Kidney (tissue), 14 donors: Measurements from ENCODE around the gene ULBP2. TPM values are rescaled to one million over a fixed set of nuclear protein-coding genes. Genes with fewer than 3 reads are reported as not detected.
A peak's percentile ranks its signal among the peaks of the same experiment; 100 is the strongest.
"Not testable (repeated sequence)": the region's sequence is repeated elsewhere in the genome, so short reads cannot be mapped to it uniquely, and the experiment has no call there.

Experiments used
- DNase-seq, 5 donors: peaks; one replicate each; pipeline ENCODE4 v3.0.0-alpha.2; 2013 to 2020
- FAIRE-seq: peaks from 2 replicates; lab custom pipeline; 2012; peaks lifted over from hg19 to GRCh38; lab: Jason Lieb, UNC
- H3K27ac ChIP-seq, 2 donors: one replicate each; pipeline ENCODE4 v1.7.0; 2013; ENCODE audit warnings: low read depth in 2 of 2, low read length in 2 of 2, inconsistent platforms in 1 of 2
- H3K27me3 ChIP-seq: one replicate; pipeline ENCODE4 v1.7.1; 2013; ENCODE audit warnings: low read length, inconsistent platforms; ENCODE audit not compliant: control insufficient read depth, insufficient read depth
- H3K36me3 ChIP-seq, 3 donors: one replicate each; pipeline versions ENCODE4 v1.7.0 to v1.7.1; 2013; ENCODE audit warnings: low read length in 3 of 3, control low read depth in 1 of 3, inconsistent platforms in 1 of 3; ENCODE audit not compliant: insufficient read depth in 3 of 3, control insufficient read depth in 2 of 3
- H3K4me1 ChIP-seq, 3 donors: one replicate each; pipeline versions ENCODE4 v1.7.0 to v1.7.1; 2013; ENCODE audit warnings: low read length in 3 of 3, inconsistent platforms in 1 of 3, low read depth in 1 of 3; ENCODE audit not compliant: control insufficient read depth in 2 of 3, insufficient read depth in 2 of 3
- H3K4me3 ChIP-seq, 3 donors: one replicate each; pipeline versions ENCODE4 v1.7.0 to v1.8.1; 2013; ENCODE audit warnings: low read length in 3 of 3, control low read depth in 1 of 3, inconsistent platforms in 1 of 3
- H3K9ac ChIP-seq, 3 donors: one replicate each; pipeline versions ENCODE4 v1.7.0 to v1.7.1; 2013; ENCODE audit warnings: low read length in 3 of 3, control low read depth in 1 of 3, inconsistent platforms in 1 of 3
- H3K9me3 ChIP-seq, 3 donors: one replicate each; pipeline versions ENCODE4 v1.7.0 to v1.7.1; 2013; ENCODE audit warnings: low read length in 3 of 3, control low read depth in 1 of 3, inconsistent platforms in 1 of 3; ENCODE audit not compliant: control insufficient read depth in 2 of 3, insufficient read depth in 1 of 3
- intact Hi-C: fragments of 100-400 bp; cut with DNase I; formaldehyde crosslinking; loops from one replicate; pipeline ENCODE4 v1.11.1; 2022
- polyA plus RNA-seq: library from polyadenylated mRNA; stranded (reverse); fragments of 350-450 nt; fragmentation: Illumina TruSeq; extraction: RNeasy Lipid Tissue Mini Kit (QIAGEN cat#74804); gene quantifications from one replicate; pipeline ENCODE4 v1.2.3, GENCODE V29; 2014; ENCODE audit warnings: low read depth, low replicate concordance; ENCODE audit not compliant: insufficient read depth
- total RNA-seq: library from RNA; stranded (reverse); fragmentation: NEBNext Ultra II Directional; extraction: Animal tissue kit (Norgen Biotek cat#: 25700); gene quantifications from one replicate; pipeline ENCODE4 v1.2.1, GENCODE V29; 2021
- TF ChIP-seq, protein P1 (sequence below): IDR thresholded peaks from 3 replicates; pipeline ENCODE4 v1.5.1; 2012; ENCODE audit warnings: mild to moderate bottlenecking, moderate library complexity, borderline replicate concordance; ENCODE audit not compliant: insufficient read depth; ENCODE audit errors: extremely low read depth
- donor health status: control.
- donor health status: control.
- donor health status: control.
- donor health status: control.
- donor health status: control.
- donor health status: DM: yes; HTN: yes; CAD: no.
- donor health status: Normal renal cell carcinoma (clear cell type).

The ULBP2 gene
- total and polyA plus RNA-seq, 2 donors from 2014 or later = 1.3 to 2.5 TPM

DNA sequence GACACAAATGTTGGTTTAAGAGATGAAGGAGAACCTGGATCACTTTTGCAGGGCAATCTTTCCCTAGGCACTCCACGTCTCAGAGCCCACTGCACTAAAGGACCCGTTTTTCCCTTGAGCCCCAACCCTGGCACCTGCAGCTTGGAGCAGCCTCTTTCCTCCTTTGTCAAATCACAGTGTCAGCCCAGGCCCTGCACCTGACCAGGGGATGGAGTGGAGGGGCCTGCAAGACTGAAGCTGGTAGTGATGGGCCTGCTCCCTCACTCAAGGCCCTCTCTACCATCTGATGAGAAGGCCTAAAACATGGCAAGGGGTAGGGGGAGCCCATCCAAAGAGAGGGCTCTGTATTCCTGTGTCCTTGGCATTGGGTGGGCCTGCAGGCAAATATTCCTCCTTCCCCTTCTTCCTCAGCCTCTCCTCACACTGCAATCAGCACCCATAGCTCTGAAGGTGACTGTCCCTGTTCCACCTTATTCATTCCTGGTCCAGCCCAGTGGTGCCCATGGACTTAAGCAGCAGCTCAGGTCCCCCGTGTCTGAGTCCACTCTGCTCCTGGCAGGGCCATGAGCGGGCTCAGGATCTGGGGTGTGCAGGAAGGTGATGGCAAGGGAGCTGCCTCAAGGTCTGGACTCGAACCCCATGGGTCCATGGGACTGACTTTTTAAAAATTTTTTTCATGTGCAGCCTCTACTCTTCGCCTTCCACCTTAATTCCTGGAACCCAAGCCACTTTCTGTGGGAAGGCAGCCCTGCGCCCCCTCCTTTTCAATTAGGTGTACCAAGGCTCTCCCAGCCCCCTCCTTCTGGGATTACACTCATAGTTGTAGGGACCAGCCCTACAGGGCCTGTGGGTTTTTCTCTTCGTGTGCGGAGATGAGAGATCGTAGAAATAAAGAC is 25.6 kb upstream of the ULBP2 start:
- H3K27me3 ChIP-seq = no peaks in the 10 kb centered on the region
- no peaks in the 10 kb centered on the region for H3K4me1 ChIP-seq
- no peak overlapping the region for H3K27ac ChIP-seq
- FAIRE-seq = no peak
- peak in 1 of 5 donors; percentile 35 for DNase-seq
- no peak overlapping the region for H3K9ac ChIP-seq
- TF ChIP-seq, protein P1, sequence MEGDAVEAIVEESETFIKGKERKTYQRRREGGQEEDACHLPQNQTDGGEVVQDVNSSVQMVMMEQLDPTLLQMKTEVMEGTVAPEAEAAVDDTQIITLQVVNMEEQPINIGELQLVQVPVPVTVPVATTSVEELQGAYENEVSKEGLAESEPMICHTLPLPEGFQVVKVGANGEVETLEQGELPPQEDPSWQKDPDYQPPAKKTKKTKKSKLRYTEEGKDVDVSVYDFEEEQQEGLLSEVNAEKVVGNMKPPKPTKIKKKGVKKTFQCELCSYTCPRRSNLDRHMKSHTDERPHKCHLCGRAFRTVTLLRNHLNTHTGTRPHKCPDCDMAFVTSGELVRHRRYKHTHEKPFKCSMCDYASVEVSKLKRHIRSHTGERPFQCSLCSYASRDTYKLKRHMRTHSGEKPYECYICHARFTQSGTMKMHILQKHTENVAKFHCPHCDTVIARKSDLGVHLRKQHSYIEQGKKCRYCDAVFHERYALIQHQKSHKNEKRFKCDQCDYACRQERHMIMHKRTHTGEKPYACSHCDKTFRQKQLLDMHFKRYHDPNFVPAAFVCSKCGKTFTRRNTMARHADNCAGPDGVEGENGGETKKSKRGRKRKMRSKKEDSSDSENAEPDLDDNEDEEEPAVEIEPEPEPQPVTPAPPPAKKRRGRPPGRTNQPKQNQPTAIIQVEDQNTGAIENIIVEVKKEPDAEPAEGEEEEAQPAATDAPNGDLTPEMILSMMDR = no peak
- no peak overlapping the region for H3K4me3 ChIP-seq
- H3K9me3 ChIP-seq = no peaks in the 10 kb centered on the region
- H3K36me3 ChIP-seq = no peaks in the 10 kb centered on the region
- intact Hi-C loops = no loop called here

DNA sequence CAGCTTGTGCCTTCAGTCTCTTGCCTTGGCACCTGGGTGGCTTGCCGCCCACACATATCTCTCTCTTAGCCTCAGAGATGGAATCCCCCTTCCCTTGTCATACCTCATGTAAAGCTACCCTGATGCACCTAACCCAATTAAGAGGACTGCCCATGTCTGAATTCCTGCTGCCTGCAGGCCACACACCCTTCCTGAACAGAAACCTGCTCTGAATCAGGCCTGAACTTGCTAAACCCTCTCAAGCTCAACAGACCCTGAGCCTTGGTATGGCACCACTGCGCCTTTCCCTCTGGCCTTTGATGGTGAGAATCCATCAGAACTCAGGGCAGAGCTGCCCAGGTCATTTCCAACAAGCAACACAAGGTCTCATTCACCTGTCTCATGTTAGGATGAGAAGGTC is 24.1 kb upstream of the ULBP2 start:
- H3K9ac ChIP-seq = no peak overlapping the region
- no peaks in the 10 kb centered on the region for H3K36me3 ChIP-seq
- DNase-seq (no peak), FAIRE-seq (no peak)
- no peak overlapping the region for H3K4me3 ChIP-seq
- no peaks in the 10 kb centered on the region for H3K27me3 ChIP-seq
- intact Hi-C loops = no loop called here
- no peak overlapping the region for H3K27ac ChIP-seq
- TF ChIP-seq, protein P1 = no peak
- no peaks in the 10 kb centered on the region for H3K9me3 ChIP-seq
- H3K4me1 ChIP-seq = no peaks in the 10 kb centered on the region

DNA sequence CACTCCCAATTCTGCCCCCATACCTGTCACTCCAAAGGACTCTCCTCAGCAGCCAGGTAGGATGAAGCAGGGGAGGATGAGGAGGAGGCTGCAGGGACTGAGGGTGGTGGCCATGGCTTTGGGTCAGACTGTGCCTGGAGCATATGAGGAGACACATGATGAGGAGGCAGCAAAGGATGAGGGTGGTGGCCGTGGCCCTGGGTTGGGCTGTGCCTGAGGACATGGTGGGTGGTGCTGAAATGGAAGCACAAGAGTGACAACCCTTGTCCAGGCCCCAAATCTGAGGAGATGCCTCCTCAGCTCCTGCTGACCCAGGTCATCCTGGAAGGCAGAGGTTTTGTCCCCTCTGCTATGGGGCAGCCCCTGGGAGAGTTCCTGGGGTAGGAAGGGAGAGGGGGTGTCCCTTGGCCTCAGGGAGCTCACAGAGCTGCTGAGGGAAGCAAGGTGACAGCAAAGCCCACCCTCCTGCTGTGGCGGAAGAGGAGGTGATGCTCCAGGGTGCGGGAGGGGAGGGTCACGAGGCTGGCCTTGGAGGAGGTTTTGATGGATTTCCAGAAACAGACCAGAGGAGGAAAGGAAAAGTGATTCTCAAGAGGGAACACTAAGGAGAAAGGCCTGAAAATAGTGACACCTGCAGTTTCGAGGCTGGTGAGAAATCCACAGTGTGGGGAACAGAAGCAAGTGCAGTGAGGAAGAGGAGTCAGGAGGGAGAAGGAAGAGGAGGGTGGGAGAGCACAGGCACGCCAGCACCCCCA is 23.5 kb upstream of the ULBP2 start:
- no peak overlapping the region for H3K4me3 ChIP-seq
- DNase-seq (peak in 1 of 5 donors; percentile 18), FAIRE-seq (no peak)
- no peaks in the 10 kb centered on the region for H3K27me3 ChIP-seq
- intact Hi-C loops = no loop called here
- TF ChIP-seq, protein P1 = no peak
- H3K4me1 ChIP-seq = no peaks in the 10 kb centered on the region
- no peak overlapping the region for H3K9ac ChIP-seq
- no peaks in the 10 kb centered on the region for H3K9me3 ChIP-seq
- H3K36me3 ChIP-seq = no peaks in the 10 kb centered on the region
- H3K27ac ChIP-seq = no peak overlapping the region

DNA sequence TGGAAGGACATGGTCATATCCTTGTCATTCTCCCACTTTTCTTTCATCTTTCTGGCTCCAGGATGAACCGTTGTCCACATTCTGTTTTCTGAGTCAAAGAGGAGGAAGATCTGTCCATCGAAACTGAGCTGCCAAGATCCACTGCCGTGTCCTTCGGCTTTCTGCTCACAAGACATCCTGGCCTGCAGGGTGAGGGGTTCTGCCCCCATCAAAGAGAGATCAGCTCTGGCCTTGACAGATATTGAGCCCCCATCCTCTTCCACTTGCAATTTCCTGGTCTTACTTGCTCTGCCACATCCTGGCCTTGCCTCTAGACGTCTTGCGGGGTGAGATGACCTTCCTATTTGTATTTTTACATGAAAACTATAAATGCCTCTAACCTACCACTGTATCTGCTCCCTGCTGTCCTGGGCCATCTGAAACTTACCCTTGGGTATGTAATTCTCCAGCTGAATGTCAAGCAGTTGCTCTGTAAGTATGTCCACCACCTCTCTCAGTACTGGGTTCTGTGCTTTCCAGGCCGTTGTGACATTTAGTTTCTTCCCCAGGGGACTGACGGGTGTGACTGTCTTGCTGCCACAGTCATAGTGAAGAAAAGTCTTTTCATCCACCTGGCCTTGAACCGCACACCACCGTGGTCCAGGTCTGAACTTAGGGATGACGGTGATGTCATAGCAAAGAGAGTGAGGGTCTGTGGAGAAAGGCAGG is 22.5 kb upstream of the ULBP2 start:
- H3K9me3 ChIP-seq, H3K4me3 ChIP-seq, H3K27ac ChIP-seq, H3K27me3 ChIP-seq, H3K4me1 ChIP-seq, H3K36me3 ChIP-seq, intact Hi-C loops, H3K9ac ChIP-seq, FAIRE-seq: not testable (repeated sequence)
- peak in 1 of 5 donors; percentile 21 for DNase-seq
